ENCODE measurements around the gene DDX27.

- TF ChIP-seq POLR2A (IDR thresholded peaks at IDR 0.05) (no peak), CTCF (IDR thresholded peaks at IDR 0.05) (no peak)
Measured at GRCh38 chr20:49229381-49229780, 10.2 kb downstream of the DDX27 start.

Data from gastroesophageal sphincter (tissue), 3 donors.